WTC11 (cell line): Measurements from ENCODE around the gene TMEM40. TPM values are rescaled to one million over a fixed set of nuclear protein-coding genes. Genes with fewer than 3 reads are reported as not detected.

Experiments used
- ATAC-seq: fragments of 200-7000 bp; cut with Tn5 transposase; 2 replicates; pipeline ENCODE4 v1.10.0; 2021; ENCODE audit warnings: mild to moderate bottlenecking, moderate library complexity
- CTCF ChIA-PET: fragments of 300-600 bp; sonication (Branson Sonifier 250); formaldehyde crosslinking; loops from one replicate; lab custom pipeline; 2021; ENCODE audit warnings: antibody characterized with exemption; lab: Charles Lee
- POLR2A ChIA-PET: fragments of 350-600 bp; sonication (Branson Sonifier 250); formaldehyde crosslinking; loops from one replicate; lab custom pipeline; 2021; ENCODE audit warnings: antibody characterized with exemption; lab: Charles Lee
- DNase-seq: peaks from one replicate; pipeline ENCODE4 v3.0.0; 2021; ENCODE audit warnings: low spot score
- H3K27ac Mint-ChIP-seq: 2 replicates; pipeline ENCODE4 v1.8.0; 2021; ENCODE audit warnings: mixed read lengths
- H3K27me3 Mint-ChIP-seq: 2 replicates; pipeline ENCODE4 v1.8.0; 2021; ENCODE audit warnings: low read depth, mild to moderate bottlenecking, moderate library complexity, mixed read lengths
- H3K36me3 Mint-ChIP-seq: 2 replicates; pipeline ENCODE4 v1.8.0; 2021; ENCODE audit warnings: mixed read lengths
- H3K4me1 Mint-ChIP-seq: 2 replicates; pipeline ENCODE4 v1.8.0; 2022; ENCODE audit warnings: mixed read lengths
- H3K4me3 Mint-ChIP-seq: 2 replicates; pipeline ENCODE4 v1.8.0; 2021; ENCODE audit warnings: mild to moderate bottlenecking, moderate library complexity, mixed read lengths
- H3K9me3 Mint-ChIP-seq: 2 replicates; pipeline ENCODE4 v1.8.0; 2021; ENCODE audit warnings: mixed read lengths
- CREB1 ChIP-seq: sonication (generic); formaldehyde crosslinking; IDR thresholded peaks from 2 replicates; pipeline ENCODE4 v1.8.0; 2023; ENCODE audit warnings: mild to moderate bottlenecking, missing genetic modification reagents
- FOXK1 ChIP-seq: sonication (generic); formaldehyde crosslinking; IDR thresholded peaks from 2 replicates; pipeline ENCODE4 v1.8.0; 2022; ENCODE audit warnings: mild to moderate bottlenecking, moderate library complexity, missing genetic modification reagents
- KAT7 ChIP-seq: sonication (generic); formaldehyde crosslinking; IDR thresholded peaks from 2 replicates; pipeline ENCODE4 v1.8.1; 2023; ENCODE audit warnings: missing genetic modification reagents, mild to moderate bottlenecking, borderline replicate concordance
- MXD4 ChIP-seq: fragments of 250-450 bp; sonication (Bioruptor Pico); IDR thresholded peaks from 2 replicates; pipeline ENCODE4 v1.8.0; 2021; ENCODE audit warnings: mild to moderate bottlenecking, moderate library complexity, borderline replicate concordance
- NR1H2 ChIP-seq: sonication (generic); formaldehyde crosslinking; IDR thresholded peaks from 2 replicates; pipeline ENCODE4 v1.9.0; 2021; ENCODE audit warnings: mild to moderate bottlenecking, moderate library complexity, missing genetic modification reagents
- RELA ChIP-seq: sonication (generic); formaldehyde crosslinking; IDR thresholded peaks from 2 replicates; pipeline ENCODE4 v1.8.1; 2022; ENCODE audit warnings: missing genetic modification reagents, mild to moderate bottlenecking, borderline replicate concordance
- RORB ChIP-seq: fragments of 250-450 bp; sonication (Bioruptor Pico); IDR thresholded peaks from 2 replicates; pipeline ENCODE4 v1.9.0; 2021; ENCODE audit warnings: mild to moderate bottlenecking
- TEAD1 ChIP-seq: sonication (generic); formaldehyde crosslinking; IDR thresholded peaks from 2 replicates; pipeline ENCODE4 v1.8.0; 2022; ENCODE audit warnings: mild to moderate bottlenecking, missing genetic modification reagents
- ZNF232 ChIP-seq: sonication (generic); formaldehyde crosslinking; IDR thresholded peaks from 2 replicates; pipeline ENCODE4 v1.8.0; 2022; ENCODE audit warnings: mild to moderate bottlenecking, missing genetic modification reagents
- ZNF396 ChIP-seq: fragments of 250-450 bp; sonication (Bioruptor Pico); IDR thresholded peaks from 2 replicates; pipeline ENCODE4 v1.8.0; 2021; ENCODE audit warnings: mild to moderate bottlenecking, moderate library complexity, borderline replicate concordance
- ZNF416 ChIP-seq: fragments of 250-450 bp; sonication (Bioruptor Pico); IDR thresholded peaks from 2 replicates; pipeline ENCODE4 v1.9.0; 2021; ENCODE audit warnings: mild to moderate bottlenecking, inconsistent platforms
- ZNF425 ChIP-seq: fragments of 250-450 bp; sonication (Bioruptor Pico); conservative IDR thresholded peaks from 2 replicates; pipeline ENCODE4 v1.9.0; 2021; ENCODE audit warnings: mild to moderate bottlenecking
- ZNF671 ChIP-seq: fragments of 250-450 bp; sonication (Bioruptor Pico); IDR thresholded peaks from 2 replicates; pipeline ENCODE4 v1.8.0; 2021; ENCODE audit warnings: mild to moderate bottlenecking
- total RNA-seq: library from RNA; stranded (reverse); gene quantifications from 3 replicates; pipeline ENCODE4 v1.2.3, GENCODE V29; 2021
- TF ChIP-seq, protein P1 (sequence below): fragments of 250-450 bp; sonication (Bioruptor Pico); IDR thresholded peaks from 2 replicates; pipeline ENCODE4 v1.9.0; 2021; ENCODE audit warnings: mild to moderate bottlenecking
- TF ChIP-seq, protein P2 (sequence below): sonication (generic); formaldehyde crosslinking; IDR thresholded peaks from 2 replicates; pipeline ENCODE4 v1.8.1; 2022; ENCODE audit warnings: low read depth, mild to moderate bottlenecking, moderate library complexity, missing genetic modification reagents, borderline replicate concordance
- TF ChIP-seq, protein P3 (sequence below): fragments of 250-450 bp; sonication (Bioruptor Pico); IDR thresholded peaks from 2 replicates; pipeline ENCODE4 v1.9.0; 2021; ENCODE audit warnings: mild to moderate bottlenecking
- TF ChIP-seq, protein P4 (sequence below): sonication (generic); formaldehyde crosslinking; IDR thresholded peaks from 2 replicates; pipeline ENCODE4 v1.8.1; 2022; ENCODE audit warnings: low read depth, missing genetic modification reagents, borderline replicate concordance
- TF ChIP-seq, protein P5 (sequence below): fragments of 250-450 bp; sonication (Bioruptor Pico); IDR thresholded peaks from 2 replicates; pipeline ENCODE4 v1.9.0; 2021; ENCODE audit warnings: mild to moderate bottlenecking, borderline replicate concordance
- TF ChIP-seq, protein P6 (sequence below): sonication (generic); formaldehyde crosslinking; IDR thresholded peaks from 2 replicates; pipeline ENCODE4 v1.8.1; 2023; ENCODE audit warnings: mild to moderate bottlenecking, missing genetic modification reagents, borderline replicate concordance

The TMEM40 gene
- total RNA-seq, 1 experiment from 2014 or later, result 0.17 TPM

DNA sequence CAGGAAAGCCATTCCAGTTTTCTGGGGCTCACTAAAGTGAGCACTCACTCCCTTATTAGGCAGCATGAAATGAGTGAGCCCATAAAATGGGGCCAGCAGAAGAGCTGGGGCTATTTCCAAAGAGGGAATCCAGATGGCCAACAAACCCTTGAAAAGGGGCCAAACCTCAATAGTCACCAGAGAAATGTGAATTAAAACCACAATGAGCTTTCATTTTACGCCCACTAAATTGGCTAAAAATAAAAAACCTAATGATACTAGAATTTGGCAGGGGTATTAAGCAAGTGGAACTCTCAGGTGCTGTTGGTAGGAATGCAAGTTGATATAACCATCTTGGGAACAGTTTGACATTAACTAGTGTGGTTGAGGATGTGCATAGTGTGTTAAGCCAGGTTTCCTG, 53.1 kb downstream of the TMEM40 start:
- Mint-ChIP-seq H3K4me3 (no peak overlapping the region), H3K36me3 (no peaks in the 10 kb centered on the region)
- CTCF ChIA-PET, result interaction anchor here (0.5 to 2.5 kb wide), 25 partner anchors 9 to 210 kb away, joined by 3 to 22 read pairs (median 4); partner anchors contain the start of gene MKRN2OS
- TF ChIP-seq ZNF416 (CRISPR knock-in tag) (no peak), ZNF425 (CRISPR knock-in tag) (no peak), RORB (CRISPR knock-in tag) (no peak), MXD4 (CRISPR knock-in tag) (no peak), FOXK1 (CRISPR knock-in tag) (no peak), RELA (CRISPR knock-in tag) (no peak), ZNF671 (CRISPR knock-in tag) (no peak), CREB1 (no peak), ZNF232 (CRISPR knock-in tag) (no peak), KAT7 (CRISPR knock-in tag) (no peak), TEAD1 (CRISPR knock-in tag) (no peak), NR1H2 (CRISPR knock-in tag) (no peak), ZNF396 (CRISPR knock-in tag) (no peak)
- TF ChIP-seq, protein P1, sequence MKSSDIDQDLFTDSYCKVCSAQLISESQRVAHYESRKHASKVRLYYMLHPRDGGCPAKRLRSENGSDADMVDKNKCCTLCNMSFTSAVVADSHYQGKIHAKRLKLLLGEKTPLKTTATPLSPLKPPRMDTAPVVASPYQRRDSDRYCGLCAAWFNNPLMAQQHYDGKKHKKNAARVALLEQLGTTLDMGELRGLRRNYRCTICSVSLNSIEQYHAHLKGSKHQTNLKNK (CRISPR knock-in tag), result no peak
- TF ChIP-seq, protein P2, sequence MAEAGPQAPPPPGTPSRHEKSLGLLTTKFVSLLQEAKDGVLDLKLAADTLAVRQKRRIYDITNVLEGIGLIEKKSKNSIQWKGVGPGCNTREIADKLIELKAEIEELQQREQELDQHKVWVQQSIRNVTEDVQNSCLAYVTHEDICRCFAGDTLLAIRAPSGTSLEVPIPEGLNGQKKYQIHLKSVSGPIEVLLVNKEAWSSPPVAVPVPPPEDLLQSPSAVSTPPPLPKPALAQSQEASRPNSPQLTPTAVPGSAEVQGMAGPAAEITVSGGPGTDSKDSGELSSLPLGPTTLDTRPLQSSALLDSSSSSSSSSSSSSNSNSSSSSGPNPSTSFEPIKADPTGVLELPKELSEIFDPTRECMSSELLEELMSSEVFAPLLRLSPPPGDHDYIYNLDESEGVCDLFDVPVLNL (CRISPR knock-in tag), result no peak
- TF ChIP-seq, protein P3, sequence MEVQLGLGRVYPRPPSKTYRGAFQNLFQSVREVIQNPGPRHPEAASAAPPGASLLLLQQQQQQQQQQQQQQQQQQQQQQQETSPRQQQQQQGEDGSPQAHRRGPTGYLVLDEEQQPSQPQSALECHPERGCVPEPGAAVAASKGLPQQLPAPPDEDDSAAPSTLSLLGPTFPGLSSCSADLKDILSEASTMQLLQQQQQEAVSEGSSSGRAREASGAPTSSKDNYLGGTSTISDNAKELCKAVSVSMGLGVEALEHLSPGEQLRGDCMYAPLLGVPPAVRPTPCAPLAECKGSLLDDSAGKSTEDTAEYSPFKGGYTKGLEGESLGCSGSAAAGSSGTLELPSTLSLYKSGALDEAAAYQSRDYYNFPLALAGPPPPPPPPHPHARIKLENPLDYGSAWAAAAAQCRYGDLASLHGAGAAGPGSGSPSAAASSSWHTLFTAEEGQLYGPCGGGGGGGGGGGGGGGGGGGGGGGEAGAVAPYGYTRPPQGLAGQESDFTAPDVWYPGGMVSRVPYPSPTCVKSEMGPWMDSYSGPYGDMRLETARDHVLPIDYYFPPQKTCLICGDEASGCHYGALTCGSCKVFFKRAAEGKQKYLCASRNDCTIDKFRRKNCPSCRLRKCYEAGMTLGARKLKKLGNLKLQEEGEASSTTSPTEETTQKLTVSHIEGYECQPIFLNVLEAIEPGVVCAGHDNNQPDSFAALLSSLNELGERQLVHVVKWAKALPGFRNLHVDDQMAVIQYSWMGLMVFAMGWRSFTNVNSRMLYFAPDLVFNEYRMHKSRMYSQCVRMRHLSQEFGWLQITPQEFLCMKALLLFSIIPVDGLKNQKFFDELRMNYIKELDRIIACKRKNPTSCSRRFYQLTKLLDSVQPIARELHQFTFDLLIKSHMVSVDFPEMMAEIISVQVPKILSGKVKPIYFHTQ, result no peak
- TF ChIP-seq, protein P4, sequence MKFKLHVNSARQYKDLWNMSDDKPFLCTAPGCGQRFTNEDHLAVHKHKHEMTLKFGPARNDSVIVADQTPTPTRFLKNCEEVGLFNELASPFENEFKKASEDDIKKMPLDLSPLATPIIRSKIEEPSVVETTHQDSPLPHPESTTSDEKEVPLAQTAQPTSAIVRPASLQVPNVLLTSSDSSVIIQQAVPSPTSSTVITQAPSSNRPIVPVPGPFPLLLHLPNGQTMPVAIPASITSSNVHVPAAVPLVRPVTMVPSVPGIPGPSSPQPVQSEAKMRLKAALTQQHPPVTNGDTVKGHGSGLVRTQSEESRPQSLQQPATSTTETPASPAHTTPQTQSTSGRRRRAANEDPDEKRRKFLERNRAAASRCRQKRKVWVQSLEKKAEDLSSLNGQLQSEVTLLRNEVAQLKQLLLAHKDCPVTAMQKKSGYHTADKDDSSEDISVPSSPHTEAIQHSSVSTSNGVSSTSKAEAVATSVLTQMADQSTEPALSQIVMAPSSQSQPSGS (CRISPR knock-in tag), result no peak
- TF ChIP-seq, protein P5, sequence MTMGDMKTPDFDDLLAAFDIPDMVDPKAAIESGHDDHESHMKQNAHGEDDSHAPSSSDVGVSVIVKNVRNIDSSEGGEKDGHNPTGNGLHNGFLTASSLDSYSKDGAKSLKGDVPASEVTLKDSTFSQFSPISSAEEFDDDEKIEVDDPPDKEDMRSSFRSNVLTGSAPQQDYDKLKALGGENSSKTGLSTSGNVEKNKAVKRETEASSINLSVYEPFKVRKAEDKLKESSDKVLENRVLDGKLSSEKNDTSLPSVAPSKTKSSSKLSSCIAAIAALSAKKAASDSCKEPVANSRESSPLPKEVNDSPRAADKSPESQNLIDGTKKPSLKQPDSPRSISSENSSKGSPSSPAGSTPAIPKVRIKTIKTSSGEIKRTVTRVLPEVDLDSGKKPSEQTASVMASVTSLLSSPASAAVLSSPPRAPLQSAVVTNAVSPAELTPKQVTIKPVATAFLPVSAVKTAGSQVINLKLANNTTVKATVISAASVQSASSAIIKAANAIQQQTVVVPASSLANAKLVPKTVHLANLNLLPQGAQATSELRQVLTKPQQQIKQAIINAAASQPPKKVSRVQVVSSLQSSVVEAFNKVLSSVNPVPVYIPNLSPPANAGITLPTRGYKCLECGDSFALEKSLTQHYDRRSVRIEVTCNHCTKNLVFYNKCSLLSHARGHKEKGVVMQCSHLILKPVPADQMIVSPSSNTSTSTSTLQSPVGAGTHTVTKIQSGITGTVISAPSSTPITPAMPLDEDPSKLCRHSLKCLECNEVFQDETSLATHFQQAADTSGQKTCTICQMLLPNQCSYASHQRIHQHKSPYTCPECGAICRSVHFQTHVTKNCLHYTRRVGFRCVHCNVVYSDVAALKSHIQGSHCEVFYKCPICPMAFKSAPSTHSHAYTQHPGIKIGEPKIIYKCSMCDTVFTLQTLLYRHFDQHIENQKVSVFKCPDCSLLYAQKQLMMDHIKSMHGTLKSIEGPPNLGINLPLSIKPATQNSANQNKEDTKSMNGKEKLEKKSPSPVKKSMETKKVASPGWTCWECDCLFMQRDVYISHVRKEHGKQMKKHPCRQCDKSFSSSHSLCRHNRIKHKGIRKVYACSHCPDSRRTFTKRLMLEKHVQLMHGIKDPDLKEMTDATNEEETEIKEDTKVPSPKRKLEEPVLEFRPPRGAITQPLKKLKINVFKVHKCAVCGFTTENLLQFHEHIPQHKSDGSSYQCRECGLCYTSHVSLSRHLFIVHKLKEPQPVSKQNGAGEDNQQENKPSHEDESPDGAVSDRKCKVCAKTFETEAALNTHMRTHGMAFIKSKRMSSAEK (CRISPR knock-in tag), result no peak
- TF ChIP-seq, protein P6, sequence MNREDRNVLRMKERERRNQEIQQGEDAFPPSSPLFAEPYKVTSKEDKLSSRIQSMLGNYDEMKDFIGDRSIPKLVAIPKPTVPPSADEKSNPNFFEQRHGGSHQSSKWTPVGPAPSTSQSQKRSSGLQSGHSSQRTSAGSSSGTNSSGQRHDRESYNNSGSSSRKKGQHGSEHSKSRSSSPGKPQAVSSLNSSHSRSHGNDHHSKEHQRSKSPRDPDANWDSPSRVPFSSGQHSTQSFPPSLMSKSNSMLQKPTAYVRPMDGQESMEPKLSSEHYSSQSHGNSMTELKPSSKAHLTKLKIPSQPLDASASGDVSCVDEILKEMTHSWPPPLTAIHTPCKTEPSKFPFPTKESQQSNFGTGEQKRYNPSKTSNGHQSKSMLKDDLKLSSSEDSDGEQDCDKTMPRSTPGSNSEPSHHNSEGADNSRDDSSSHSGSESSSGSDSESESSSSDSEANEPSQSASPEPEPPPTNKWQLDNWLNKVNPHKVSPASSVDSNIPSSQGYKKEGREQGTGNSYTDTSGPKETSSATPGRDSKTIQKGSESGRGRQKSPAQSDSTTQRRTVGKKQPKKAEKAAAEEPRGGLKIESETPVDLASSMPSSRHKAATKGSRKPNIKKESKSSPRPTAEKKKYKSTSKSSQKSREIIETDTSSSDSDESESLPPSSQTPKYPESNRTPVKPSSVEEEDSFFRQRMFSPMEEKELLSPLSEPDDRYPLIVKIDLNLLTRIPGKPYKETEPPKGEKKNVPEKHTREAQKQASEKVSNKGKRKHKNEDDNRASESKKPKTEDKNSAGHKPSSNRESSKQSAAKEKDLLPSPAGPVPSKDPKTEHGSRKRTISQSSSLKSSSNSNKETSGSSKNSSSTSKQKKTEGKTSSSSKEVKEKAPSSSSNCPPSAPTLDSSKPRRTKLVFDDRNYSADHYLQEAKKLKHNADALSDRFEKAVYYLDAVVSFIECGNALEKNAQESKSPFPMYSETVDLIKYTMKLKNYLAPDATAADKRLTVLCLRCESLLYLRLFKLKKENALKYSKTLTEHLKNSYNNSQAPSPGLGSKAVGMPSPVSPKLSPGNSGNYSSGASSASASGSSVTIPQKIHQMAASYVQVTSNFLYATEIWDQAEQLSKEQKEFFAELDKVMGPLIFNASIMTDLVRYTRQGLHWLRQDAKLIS (CRISPR knock-in tag), result no peak

More for the DNA sequence above, 53.1 kb downstream of the TMEM40 start:
- Mint-ChIP-seq H3K9me3 (peaks cover 7% of the 10 kb centered on the region), H3K4me1 (no peaks in the 10 kb centered on the region), H3K27me3 (no peaks in the 10 kb centered on the region), H3K27ac (no peak overlapping the region)
- DNase-seq, result no peak
- ATAC-seq, result no peak
- POLR2A ChIA-PET, result no interaction called here
